ENCODE data around the gene ACTN1.
A peak's percentile ranks its signal among the peaks of the same experiment; 100 is the strongest.

Gene ACTN1

GRCh38 chr14:68984686-68985085, 5.6 kb upstream of the ACTN1 start:
- Mint-ChIP-seq H3K9me3 (no peaks in the 10 kb centered on the region), H3K27me3 (ENCODE audit: low read depth) (no peaks in the 10 kb centered on the region), H3K36me3 (ENCODE audit: low read depth) (no peaks in the 10 kb centered on the region), H3K4me1 (peaks cover 25% of the 10 kb centered on the region), H3K4me3 (no peak overlapping the region), H3K27ac (peak overlapping the region in 1 of 3 experiments; percentile 4)
- TF ChIP-seq CTCF (IDR thresholded peaks at IDR 0.05; ENCODE audit: unreplicated experiment in 3 of 3): no peak

- H3K4me1 Mint-ChIP-seq: peaks cover 25% of the 10 kb centered on the region
- H3K27me3 Mint-ChIP-seq (ENCODE audit: low read depth): no peaks in the 10 kb centered on the region
- peak overlapping the region in 1 of 3 experiments; percentile 15 for H3K4me3 Mint-ChIP-seq
- no peaks in the 10 kb centered on the region for H3K36me3 Mint-ChIP-seq (ENCODE audit: low read depth)
- no peaks in the 10 kb centered on the region for H3K9me3 Mint-ChIP-seq
- H3K27ac Mint-ChIP-seq: peak overlapping the region in 2 of 3 experiments; percentile 32 to 52
- TF ChIP-seq CTCF (IDR thresholded peaks at IDR 0.05; ENCODE audit: unreplicated experiment in 3 of 3): no peak
Measured at GRCh38 chr14:68983191-68983590, 4.1 kb upstream of the ACTN1 start.

GRCh38 chr14:68982581-68982980, 3.5 kb upstream of the ACTN1 start:
- Mint-ChIP-seq H3K4me1 (peaks cover 25% of the 10 kb centered on the region), H3K4me3 (peak overlapping the region in 1 of 3 experiments; percentile 15), H3K27me3 (ENCODE audit: low read depth) (no peaks in the 10 kb centered on the region), H3K36me3 (ENCODE audit: low read depth) (no peaks in the 10 kb centered on the region), H3K9me3 (no peaks in the 10 kb centered on the region), H3K27ac (peak overlapping the region in 2 of 3 experiments; percentile 32 to 52)
- TF ChIP-seq CTCF (IDR thresholded peaks at IDR 0.05; ENCODE audit: unreplicated experiment in 3 of 3): no peak

GRCh38 chr14:68981539-68981976, 2.5 kb upstream of the ACTN1 start:
- Mint-ChIP-seq H3K27ac (peak overlapping the region; percentile 7 to 38 (median 22)), H3K36me3 (ENCODE audit: low read depth) (no peaks in the 10 kb centered on the region), H3K27me3 (ENCODE audit: low read depth) (peaks cover 4% of the 10 kb centered on the region), H3K9me3 (no peaks in the 10 kb centered on the region), H3K4me1 (peaks cover 35% of the 10 kb centered on the region), H3K4me3 (peak overlapping the region in 1 of 3 experiments; percentile 11)
- no peak for TF ChIP-seq CTCF (IDR thresholded peaks at IDR 0.05; ENCODE audit: unreplicated experiment in 3 of 3)

- H3K4me3 Mint-ChIP-seq: peak overlapping the region in 2 of 3 experiments; percentile 11 to 48
- peaks cover 4% of the 10 kb centered on the region for H3K27me3 Mint-ChIP-seq (ENCODE audit: low read depth)
- no peak for TF ChIP-seq CTCF (IDR thresholded peaks at IDR 0.05; ENCODE audit: unreplicated experiment in 3 of 3)
- H3K4me1 Mint-ChIP-seq: peaks cover 39% of the 10 kb centered on the region
- H3K9me3 Mint-ChIP-seq: no peaks in the 10 kb centered on the region
- H3K36me3 Mint-ChIP-seq (ENCODE audit: low read depth): peaks cover 2% of the 10 kb centered on the region
- H3K27ac Mint-ChIP-seq: peak overlapping the region; percentile 7 to 38 (median 22)
Measured at GRCh38 chr14:68981139-68981538, 2.0 kb upstream of the ACTN1 start.

GRCh38 chr14:68979722-68980451, 785 bp upstream of the ACTN1 start:
- TF ChIP-seq CTCF (IDR thresholded peaks at IDR 0.05; ENCODE audit: unreplicated experiment in 3 of 3): no peak
- no peaks in the 10 kb centered on the region for H3K9me3 Mint-ChIP-seq
- peak overlapping the region; percentile 95 to 96 (median 95) for H3K4me3 Mint-ChIP-seq
- peaks cover 52% of the 10 kb centered on the region for H3K4me1 Mint-ChIP-seq
- H3K27me3 Mint-ChIP-seq (ENCODE audit: low read depth): peaks cover 4% of the 10 kb centered on the region
- H3K36me3 Mint-ChIP-seq (ENCODE audit: low read depth): peaks cover 10% of the 10 kb centered on the region
- peak overlapping the region in 2 of 3 experiments; percentile 46 to 77 for H3K27ac Mint-ChIP-seq

All from nephron (organoid).